ENCODE results near the gene YAP1.

DNA sequence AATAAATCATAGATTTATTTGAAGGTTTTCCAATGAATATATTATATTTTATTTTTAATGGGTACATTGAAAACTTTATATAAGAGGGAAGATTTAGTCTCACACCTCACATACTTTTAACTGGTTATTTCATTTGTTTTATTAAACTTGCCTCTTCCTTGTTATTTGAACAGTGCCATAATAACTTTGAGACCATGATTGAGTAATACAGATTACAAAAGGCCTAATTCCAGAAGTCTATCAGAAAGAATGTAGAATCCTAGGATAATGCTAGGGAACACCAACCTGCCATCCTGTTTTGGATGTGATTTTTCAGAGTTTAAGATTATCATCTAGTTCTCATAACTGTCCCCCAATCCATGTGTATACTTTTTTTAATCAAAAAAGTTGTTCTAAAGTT lies 104.4 kb downstream of the YAP1 start:
- TF ChIP-seq POLR2AphosphoS5 (IDR thresholded peaks at IDR 0.05; ENCODE audit: low read depth) = no peak
- TF ChIP-seq, protein P1, sequence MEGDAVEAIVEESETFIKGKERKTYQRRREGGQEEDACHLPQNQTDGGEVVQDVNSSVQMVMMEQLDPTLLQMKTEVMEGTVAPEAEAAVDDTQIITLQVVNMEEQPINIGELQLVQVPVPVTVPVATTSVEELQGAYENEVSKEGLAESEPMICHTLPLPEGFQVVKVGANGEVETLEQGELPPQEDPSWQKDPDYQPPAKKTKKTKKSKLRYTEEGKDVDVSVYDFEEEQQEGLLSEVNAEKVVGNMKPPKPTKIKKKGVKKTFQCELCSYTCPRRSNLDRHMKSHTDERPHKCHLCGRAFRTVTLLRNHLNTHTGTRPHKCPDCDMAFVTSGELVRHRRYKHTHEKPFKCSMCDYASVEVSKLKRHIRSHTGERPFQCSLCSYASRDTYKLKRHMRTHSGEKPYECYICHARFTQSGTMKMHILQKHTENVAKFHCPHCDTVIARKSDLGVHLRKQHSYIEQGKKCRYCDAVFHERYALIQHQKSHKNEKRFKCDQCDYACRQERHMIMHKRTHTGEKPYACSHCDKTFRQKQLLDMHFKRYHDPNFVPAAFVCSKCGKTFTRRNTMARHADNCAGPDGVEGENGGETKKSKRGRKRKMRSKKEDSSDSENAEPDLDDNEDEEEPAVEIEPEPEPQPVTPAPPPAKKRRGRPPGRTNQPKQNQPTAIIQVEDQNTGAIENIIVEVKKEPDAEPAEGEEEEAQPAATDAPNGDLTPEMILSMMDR (IDR thresholded peaks at IDR 0.05; ENCODE audit: insufficient read depth, low read length) = no peak
- TF ChIP-seq, protein P2, sequence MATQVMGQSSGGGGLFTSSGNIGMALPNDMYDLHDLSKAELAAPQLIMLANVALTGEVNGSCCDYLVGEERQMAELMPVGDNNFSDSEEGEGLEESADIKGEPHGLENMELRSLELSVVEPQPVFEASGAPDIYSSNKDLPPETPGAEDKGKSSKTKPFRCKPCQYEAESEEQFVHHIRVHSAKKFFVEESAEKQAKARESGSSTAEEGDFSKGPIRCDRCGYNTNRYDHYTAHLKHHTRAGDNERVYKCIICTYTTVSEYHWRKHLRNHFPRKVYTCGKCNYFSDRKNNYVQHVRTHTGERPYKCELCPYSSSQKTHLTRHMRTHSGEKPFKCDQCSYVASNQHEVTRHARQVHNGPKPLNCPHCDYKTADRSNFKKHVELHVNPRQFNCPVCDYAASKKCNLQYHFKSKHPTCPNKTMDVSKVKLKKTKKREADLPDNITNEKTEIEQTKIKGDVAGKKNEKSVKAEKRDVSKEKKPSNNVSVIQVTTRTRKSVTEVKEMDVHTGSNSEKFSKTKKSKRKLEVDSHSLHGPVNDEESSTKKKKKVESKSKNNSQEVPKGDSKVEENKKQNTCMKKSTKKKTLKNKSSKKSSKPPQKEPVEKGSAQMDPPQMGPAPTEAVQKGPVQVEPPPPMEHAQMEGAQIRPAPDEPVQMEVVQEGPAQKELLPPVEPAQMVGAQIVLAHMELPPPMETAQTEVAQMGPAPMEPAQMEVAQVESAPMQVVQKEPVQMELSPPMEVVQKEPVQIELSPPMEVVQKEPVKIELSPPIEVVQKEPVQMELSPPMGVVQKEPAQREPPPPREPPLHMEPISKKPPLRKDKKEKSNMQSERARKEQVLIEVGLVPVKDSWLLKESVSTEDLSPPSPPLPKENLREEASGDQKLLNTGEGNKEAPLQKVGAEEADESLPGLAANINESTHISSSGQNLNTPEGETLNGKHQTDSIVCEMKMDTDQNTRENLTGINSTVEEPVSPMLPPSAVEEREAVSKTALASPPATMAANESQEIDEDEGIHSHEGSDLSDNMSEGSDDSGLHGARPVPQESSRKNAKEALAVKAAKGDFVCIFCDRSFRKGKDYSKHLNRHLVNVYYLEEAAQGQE (IDR thresholded peaks at IDR 0.05; ENCODE audit: insufficient replicate concordance, low read depth) = no peak

Data from HL-60 (cell line).